ENCODE measurements around the gene CDH1.

Gene CDH1

DNA sequence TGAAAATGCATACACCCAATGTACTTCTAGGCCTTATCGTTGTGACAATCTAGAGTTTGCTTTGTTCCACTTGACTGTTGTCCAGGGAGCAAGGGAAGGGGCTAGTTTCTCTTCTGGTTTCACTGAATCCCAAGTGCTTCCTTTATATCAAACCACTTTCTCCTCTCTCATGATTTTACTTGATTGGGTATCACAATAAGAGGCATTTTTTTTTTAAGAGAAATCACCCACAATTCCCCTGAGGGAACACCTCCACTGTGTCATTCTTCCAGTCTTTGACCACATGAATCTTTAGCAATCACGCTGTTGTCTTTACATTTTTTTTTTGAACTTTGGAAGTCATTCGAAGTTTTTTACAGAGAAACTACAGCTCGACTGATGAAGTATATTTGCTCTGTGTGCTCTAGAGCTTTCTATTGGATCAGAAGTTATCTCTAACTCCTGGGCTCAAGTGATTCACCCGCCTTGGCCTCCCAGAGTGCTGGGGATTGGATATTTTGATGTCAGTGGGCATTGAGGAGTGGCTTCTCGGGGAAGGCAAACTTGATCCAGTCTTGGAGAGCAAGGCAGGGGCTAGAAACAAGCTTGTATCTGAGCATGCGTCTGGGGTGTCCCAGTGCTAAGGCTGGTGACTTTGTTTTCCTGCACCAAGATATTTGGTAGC lies 3.0 kb downstream of the CDH1 start:
- peak; percentile 26 for DNase-seq (ENCODE audit: low read depth)
- TF ChIP-seq, protein P1, sequence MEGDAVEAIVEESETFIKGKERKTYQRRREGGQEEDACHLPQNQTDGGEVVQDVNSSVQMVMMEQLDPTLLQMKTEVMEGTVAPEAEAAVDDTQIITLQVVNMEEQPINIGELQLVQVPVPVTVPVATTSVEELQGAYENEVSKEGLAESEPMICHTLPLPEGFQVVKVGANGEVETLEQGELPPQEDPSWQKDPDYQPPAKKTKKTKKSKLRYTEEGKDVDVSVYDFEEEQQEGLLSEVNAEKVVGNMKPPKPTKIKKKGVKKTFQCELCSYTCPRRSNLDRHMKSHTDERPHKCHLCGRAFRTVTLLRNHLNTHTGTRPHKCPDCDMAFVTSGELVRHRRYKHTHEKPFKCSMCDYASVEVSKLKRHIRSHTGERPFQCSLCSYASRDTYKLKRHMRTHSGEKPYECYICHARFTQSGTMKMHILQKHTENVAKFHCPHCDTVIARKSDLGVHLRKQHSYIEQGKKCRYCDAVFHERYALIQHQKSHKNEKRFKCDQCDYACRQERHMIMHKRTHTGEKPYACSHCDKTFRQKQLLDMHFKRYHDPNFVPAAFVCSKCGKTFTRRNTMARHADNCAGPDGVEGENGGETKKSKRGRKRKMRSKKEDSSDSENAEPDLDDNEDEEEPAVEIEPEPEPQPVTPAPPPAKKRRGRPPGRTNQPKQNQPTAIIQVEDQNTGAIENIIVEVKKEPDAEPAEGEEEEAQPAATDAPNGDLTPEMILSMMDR (conservative IDR thresholded peaks at IDR 0.05; ENCODE audit: low read depth, low read length), result no peak
- no peak overlapping the region for H3K4me3 ChIP-seq (ENCODE audit: low read depth, low read length)

DNA sequence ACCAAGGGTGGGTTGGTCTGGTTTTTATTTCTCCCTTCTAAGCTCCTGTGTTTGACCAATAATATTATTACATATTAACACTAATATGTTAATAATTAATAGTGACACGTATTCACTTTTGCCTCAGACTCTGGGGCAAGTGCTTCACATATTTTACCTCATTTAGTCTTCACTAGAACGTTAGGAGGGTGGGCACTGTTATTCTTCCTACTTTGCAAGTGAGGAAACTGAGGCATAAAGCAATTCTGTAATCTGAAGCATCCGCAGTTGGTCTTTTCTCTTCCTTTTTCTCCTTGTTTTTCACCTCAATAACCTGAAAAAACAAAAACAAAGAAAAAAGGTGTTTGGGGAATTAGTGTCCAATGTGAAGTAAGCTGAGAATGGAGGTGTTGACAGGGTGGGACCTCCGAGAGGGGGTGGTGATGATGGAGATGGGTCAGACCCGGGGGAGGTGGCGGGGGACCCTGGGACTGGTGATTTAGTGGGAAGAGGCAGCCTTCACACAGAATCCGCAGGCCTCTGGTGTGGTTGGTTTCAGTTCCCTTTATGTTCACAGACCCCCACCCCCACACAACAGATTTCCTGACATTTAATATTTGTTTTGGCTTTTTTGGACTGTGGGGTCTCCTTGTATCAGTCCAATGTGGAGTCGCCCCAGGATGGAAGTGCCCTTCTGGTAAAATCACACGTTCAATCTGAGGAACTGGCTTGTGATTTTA lies 3.7 kb downstream of the CDH1 start:
- DNase-seq (ENCODE audit: low read depth), result no peak
- H3K4me3 ChIP-seq (ENCODE audit: low read depth, low read length), result no peak overlapping the region
- TF ChIP-seq, protein P1 (conservative IDR thresholded peaks at IDR 0.05; ENCODE audit: low read depth, low read length), result no peak

DNA sequence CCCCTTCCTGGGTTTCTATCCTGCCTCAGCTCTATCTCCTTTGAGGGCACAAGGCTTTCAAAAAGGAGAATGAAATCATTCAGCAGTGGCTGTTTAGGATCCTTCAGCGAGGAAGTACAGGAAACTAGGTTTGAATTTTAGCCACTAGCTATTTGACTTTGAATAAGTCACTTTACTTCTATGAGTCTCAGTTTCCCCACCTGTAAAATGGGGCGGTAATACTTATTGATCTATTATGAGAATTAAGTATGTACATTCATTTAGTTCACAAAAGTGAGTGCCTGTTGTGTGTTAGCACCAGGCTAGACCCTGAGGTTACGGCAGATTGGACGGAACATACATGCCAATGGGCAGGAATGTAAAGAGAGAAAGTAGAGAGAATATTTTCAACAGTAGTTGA lies 6.6 kb downstream of the CDH1 start:
- no peak overlapping the region for H3K4me3 ChIP-seq (ENCODE audit: low read depth, low read length)

DNA sequence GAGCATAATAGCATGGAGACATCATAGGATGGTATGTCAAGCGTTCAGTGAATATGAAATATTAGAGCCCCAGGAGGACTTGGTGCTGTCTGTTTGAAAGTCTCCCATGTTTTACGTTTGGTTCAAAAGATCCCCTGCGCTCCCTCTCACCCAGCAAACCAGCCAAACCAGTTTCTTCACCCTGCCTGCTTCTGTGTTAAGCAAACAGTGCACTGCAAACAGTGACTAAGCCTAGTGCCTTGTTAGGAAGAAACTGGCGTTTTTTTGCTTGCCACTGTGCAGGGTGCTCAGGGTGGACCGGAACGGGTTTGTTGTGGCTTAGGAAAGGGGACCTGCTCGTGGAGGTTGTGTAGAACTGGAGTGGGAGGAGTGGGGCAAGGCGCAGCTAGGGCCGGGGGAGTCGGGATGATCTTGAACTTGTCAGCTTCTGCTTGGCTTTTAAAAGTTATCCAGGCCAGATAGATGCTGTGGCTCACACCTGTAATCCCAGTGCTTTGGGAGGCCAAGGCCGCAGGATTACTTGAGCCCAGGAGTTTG lies 7.7 kb downstream of the CDH1 start:
- TF ChIP-seq, protein P1 (conservative IDR thresholded peaks at IDR 0.05; ENCODE audit: low read depth, low read length), result no peak
- no peak overlapping the region for H3K4me3 ChIP-seq (ENCODE audit: low read depth, low read length)
- peak; percentile 39 for DNase-seq (ENCODE audit: low read depth)

More for the DNA sequence above, 6.6 kb downstream of the CDH1 start:
- TF ChIP-seq, protein P1 (conservative IDR thresholded peaks at IDR 0.05; ENCODE audit: low read depth, low read length), result no peak
- DNase-seq (ENCODE audit: low read depth), result no peak

DNA sequence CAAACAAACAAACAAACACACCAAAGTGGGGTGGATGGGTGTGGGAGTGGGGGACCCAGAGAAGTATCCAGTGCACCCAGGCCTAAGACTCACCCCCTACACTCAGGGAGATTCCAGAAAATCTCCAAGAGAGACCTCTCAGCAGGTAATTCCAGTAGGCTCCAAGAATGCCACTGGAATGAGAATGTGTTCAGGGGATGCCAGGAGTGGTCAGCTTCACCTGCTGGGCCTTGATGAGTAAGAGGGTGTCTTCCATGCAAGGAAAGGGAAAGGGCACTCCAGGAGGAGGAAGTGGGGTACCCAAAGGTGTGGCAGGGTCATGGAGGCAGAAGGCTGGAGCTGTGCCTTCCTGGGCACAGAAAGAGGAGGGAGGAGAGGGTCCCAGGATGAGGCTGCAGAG lies 9.9 kb downstream of the CDH1 start:
- no peak for DNase-seq (ENCODE audit: low read depth)

DNA sequence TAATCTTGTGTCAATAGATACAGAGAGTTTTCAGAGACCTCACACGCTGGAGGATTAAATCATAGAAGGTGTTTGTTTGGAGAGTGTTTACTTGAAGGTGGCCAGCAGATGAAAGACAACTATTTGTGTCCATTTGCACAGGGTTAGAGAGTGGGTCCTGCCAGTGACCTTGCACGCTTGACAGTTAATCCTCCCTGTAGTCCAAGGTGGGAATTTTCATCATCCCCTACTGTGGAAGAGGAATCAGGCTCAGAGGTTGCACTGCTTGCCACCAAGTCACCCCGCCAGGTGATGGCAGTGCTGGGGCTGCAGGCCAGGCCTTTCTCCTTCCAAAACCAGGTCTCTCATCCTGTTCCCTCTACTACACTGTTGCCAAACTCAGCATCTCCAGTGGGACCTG lies 12.3 kb downstream of the CDH1 start:
- no peak overlapping the region for H3K4me3 ChIP-seq (ENCODE audit: low read depth, low read length)
- no peak for DNase-seq (ENCODE audit: low read depth)
- TF ChIP-seq, protein P1 (conservative IDR thresholded peaks at IDR 0.05; ENCODE audit: low read depth, low read length), result no peak

More for the DNA sequence above, 9.9 kb downstream of the CDH1 start:
- TF ChIP-seq, protein P1 (conservative IDR thresholded peaks at IDR 0.05; ENCODE audit: low read depth, low read length), result no peak
- no peak overlapping the region for H3K4me3 ChIP-seq (ENCODE audit: low read depth, low read length)

Measured in choroid plexus epithelial cell (primary cell).